ENCODE measurements around the gene ZNRF4. TPM values are rescaled to one million over a fixed set of nuclear protein-coding genes. Genes with fewer than 3 reads are reported as not detected.
"Not testable (repeated sequence)": the region's sequence is repeated elsewhere in the genome, so short reads cannot be mapped to it uniquely, and the experiment has no call there.

ZNRF4 gene
- total RNA-seq, 1 donor from 2014 or later = not detected

- intact Hi-C loops (cut with micrococcal nuclease) = no loop called here
Measured at GRCh38 chr19:5472286-5472685, 17.1 kb downstream of the ZNRF4 start.

- intact Hi-C loops (cut with micrococcal nuclease) = no loop called here
Measured at GRCh38 chr19:5473646-5474045, 18.4 kb downstream of the ZNRF4 start.

GRCh38 chr19:5477451-5478215 is 22.4 kb downstream of the ZNRF4 start:
- intact Hi-C loops (cut with micrococcal nuclease) = no loop called here

GRCh38 chr19:5478241-5478924 is 23.2 kb downstream of the ZNRF4 start:
- intact Hi-C loops (cut with micrococcal nuclease) = no loop called here

- intact Hi-C loops (cut with micrococcal nuclease) = no loop called here
Measured at GRCh38 chr19:5478925-5479588, 23.8 kb downstream of the ZNRF4 start.

- intact Hi-C loops (cut with micrococcal nuclease) = no loop called here
Measured at GRCh38 chr19:5479958-5480357, 24.7 kb downstream of the ZNRF4 start.

GRCh38 chr19:5480427-5480836 is 25.2 kb downstream of the ZNRF4 start:
- intact Hi-C loops (cut with micrococcal nuclease) = no loop called here

GRCh38 chr19:5481957-5482356 is 26.7 kb downstream of the ZNRF4 start:
- intact Hi-C loops (cut with micrococcal nuclease) = no loop called here

- intact Hi-C loops (cut with micrococcal nuclease) = no loop called here
Measured at GRCh38 chr19:5484398-5485285, 29.4 kb downstream of the ZNRF4 start.

GRCh38 chr19:5485286-5485636 is 30.0 kb downstream of the ZNRF4 start:
- intact Hi-C loops (cut with micrococcal nuclease) = no loop called here

- intact Hi-C loops (cut with micrococcal nuclease) = not testable (repeated sequence)
Measured at GRCh38 chr19:5485658-5486057, 30.4 kb downstream of the ZNRF4 start.

- intact Hi-C loops (cut with micrococcal nuclease) = no loop called here
Measured at GRCh38 chr19:5487222-5487621, 32.0 kb downstream of the ZNRF4 start.

GRCh38 chr19:5489551-5489950 is 34.3 kb downstream of the ZNRF4 start:
- intact Hi-C loops (cut with micrococcal nuclease) = no loop called here

- intact Hi-C loops (cut with micrococcal nuclease) = no loop called here
Measured at GRCh38 chr19:5491565-5491964, 36.3 kb downstream of the ZNRF4 start.

- intact Hi-C loops (cut with micrococcal nuclease) = no loop called here
Measured at GRCh38 chr19:5492281-5492634, 37.0 kb downstream of the ZNRF4 start.

- intact Hi-C loops (cut with micrococcal nuclease) = no loop called here
Measured at GRCh38 chr19:5492635-5493409, 37.6 kb downstream of the ZNRF4 start.

- intact Hi-C loops (cut with micrococcal nuclease) = no loop called here
Measured at GRCh38 chr19:5494773-5495172, 39.6 kb downstream of the ZNRF4 start.

- intact Hi-C loops (cut with micrococcal nuclease) = no loop called here
Measured at GRCh38 chr19:5495792-5496191, 40.6 kb downstream of the ZNRF4 start.

- intact Hi-C loops (cut with micrococcal nuclease) = no loop called here
Measured at GRCh38 chr19:5497297-5497696, 42.1 kb downstream of the ZNRF4 start.

GRCh38 chr19:5498830-5499550 is 43.8 kb downstream of the ZNRF4 start:
- intact Hi-C loops (cut with micrococcal nuclease) = no loop called here

Measured in T-helper 1 cell treated with Interleukin-12 subunit alpha and Interleukin-12 subunit beta and Interleukin-4 antibody, amounts not matched to agents 30 ng/mL and 1 ng/mL, for 36 hours (primary cell).